GM21529 (cell line): ENCODE results near the gene DNM1.
"Not testable (repeated sequence)": the region's sequence is repeated elsewhere in the genome, so short reads cannot be mapped to it uniquely, and the experiment has no call there.

Experiments
- ATAC-seq: cut with Tn5 transposase; IDR thresholded peaks from one replicate; pipeline ENCODE4 v1.9.1; 2021; ENCODE audit not compliant: unreplicated experiment

The DNM1 gene

GRCh38 chr9:128222880-128223670 lies 19.9 kb downstream of the DNM1 start:
- ATAC-seq: no peak

DNA sequence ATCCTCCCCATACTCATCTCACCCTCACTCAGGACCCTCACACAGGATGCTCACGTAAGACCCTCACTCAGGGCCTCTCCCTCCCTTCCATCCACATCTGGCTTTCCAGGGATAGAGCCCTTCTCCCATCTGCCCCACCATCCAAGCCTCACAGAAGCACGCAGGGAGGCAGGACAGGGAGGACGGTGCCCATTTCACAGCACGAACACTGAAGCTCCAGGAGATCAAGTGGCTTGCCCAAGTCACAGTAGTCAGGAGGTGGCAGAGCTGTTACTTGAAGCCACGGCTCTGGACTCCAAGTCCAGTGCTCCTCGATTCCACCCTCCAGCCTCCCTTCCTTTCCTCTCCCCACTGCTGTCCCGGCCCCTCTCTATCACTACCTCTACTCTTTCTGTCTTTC lies 21.7 kb downstream of the DNM1 start:
- no peak for ATAC-seq

- ATAC-seq: no peak
These were observed 22.7 kb downstream of the DNM1 start for GRCh38 chr9:128225770-128226411.

- ATAC-seq: no peak
These were observed 23.2 kb downstream of the DNM1 start for GRCh38 chr9:128226412-128226801.

GRCh38 chr9:128230897-128231296 lies 27.7 kb downstream of the DNM1 start:
- not testable (repeated sequence) for ATAC-seq

GRCh38 chr9:128231638-128232527 lies 28.7 kb downstream of the DNM1 start:
- ATAC-seq: no peak

DNA sequence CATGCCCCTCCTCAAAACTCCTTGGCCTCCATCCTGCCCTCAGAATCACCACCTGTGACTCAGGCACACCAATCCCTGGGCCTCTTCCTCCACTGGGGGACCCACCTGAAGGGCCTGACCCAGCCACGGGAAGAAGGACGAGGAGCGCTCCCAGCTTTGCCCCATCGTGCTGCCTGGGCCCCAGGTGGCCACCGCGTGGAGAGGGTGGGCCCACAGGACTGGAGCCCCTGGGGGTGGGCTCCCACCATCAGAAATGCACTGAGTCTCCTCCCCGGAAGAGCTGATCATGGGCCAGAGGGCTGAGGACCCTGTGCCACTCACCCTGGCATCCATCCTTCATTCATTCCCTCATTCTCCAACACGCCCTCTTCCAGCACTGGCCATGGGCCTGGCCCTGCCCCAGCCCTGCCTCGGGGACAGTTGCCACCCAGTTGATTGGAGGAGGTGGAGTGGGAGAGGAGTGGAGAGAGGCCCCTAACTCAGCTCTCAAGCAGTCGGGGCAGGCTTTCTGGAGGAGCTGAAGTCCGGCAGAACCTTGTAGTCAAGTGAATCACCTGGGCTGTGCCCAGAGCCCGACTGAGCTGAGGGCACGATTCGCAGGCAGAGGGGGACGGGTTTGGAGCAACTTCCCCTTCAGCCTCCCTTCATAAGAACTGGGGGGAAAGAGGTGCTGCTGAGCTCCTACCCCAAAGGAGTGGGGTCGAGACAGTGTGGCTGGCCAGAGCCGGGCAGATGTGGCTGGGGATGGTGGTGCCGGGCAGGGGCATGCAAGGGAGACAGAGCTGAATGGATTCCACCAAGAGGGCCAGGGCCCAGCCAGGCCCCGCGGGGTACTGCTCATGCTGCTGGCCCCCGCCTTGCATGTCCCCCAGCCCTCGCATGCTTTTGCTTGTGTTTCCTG lies 29.6 kb downstream of the DNM1 start:
- ATAC-seq: no peak

DNA sequence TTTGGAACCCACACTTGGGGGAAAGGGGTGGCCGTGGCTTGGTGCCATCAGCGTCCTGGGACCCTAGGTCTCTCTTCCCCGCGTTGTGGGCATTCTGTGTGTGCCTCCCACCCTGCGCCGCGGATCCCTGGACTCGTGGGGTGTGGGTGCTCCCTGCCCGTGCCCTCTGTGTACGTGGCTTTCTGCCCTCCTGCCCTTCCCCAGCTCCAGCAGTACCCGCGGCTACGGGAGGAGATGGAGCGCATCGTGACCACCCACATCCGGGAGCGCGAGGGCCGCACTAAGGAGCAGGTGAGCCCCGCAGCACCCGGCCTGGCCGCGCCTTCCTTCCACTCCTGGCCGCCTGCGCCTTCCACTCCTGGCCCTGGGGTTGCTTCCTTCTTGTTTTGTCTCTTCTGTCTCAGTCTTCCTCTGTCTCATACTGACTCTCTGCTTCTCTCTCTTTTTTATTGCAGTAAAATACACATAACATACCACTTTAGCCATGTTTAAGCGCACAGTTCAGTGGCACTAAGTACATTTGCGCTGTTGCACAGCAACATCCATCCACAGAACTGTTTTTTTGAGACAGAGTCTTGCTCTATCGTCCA lies 30.7 kb downstream of the DNM1 start:
- ATAC-seq: no peak

DNA sequence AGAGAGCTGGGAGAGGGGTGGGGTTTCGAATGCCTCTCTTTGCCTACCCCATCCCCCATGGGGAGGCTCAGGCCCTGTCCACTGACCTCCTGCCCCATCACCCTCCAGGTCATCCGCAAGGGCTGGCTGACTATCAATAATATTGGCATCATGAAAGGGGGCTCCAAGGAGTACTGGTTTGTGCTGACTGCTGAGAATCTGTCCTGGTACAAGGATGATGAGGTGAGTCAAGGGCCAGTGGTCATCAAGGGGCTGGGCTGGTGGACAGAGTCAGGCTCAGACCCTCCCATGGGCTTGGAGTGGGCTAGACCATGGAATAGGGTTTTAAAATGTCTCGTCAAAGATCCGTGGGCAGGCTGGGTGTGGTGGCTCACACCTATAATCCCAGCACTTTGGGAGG lies 38.9 kb downstream of the DNM1 start:
- no peak for ATAC-seq

- ATAC-seq: no peak
These were observed 39.6 kb downstream of the DNM1 start for GRCh38 chr9:128242828-128243214.

- no peak for ATAC-seq
These were observed 40.2 kb downstream of the DNM1 start for GRCh38 chr9:128243215-128244018.

- ATAC-seq: no peak
These were observed 41.1 kb downstream of the DNM1 start for GRCh38 chr9:128244091-128244836.

DNA sequence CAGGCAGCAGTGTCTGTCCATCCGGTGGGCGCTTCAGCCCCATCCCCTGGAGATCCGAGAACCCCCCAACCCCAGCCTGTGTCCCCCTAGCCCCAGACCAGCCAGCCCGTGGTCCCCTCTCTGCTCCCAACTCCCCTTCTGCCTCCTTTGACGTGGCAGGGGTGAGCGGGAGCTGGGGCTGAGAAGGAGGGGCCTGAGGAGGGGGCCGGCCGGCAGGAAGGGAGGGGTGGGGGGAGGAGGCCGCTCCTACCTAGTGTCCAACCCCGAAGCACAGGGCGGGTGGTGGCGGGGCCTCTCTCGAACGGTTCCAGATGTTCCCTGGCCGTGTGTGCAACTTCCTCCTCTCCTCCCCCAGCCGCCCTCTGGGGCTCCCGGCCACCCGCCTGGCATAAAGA lies 41.7 kb downstream of the DNM1 start:
- no peak for ATAC-seq

DNA sequence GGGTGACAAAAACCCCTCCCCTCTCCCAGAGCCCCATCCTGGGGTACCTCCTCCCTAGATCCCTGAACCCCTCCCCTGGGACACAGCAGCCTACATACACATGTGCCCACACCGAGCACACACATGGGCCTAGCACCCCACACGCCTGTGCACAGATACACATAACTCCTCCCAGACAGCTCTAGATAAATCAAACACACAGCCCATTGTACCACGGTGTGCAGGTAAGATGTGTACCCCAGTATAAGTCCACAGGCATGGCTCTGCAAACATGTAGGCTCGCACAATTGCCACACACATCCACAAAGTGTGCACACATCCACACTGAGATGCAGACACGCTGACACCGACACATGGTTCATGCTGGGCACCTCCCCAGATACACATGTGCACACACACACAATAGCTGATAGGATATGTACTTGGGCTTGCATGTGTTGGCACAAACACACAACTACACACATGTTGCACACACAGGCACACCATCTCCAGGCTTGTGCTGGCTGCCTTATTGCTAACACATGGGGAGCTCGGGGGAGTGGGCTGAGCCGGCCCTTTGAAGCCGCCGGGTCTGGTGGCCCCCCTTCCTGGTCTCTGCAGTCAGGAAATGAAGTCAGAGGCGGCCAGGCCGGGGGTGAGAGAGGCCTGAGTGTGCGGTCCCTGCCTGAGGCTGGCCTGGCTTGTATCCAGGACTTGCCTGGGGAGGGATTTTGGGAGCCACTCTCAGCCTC lies 42.4 kb downstream of the DNM1 start:
- ATAC-seq: no peak

GRCh38 chr9:128246471-128246870 lies 43.3 kb downstream of the DNM1 start:
- no peak for ATAC-seq

DNA sequence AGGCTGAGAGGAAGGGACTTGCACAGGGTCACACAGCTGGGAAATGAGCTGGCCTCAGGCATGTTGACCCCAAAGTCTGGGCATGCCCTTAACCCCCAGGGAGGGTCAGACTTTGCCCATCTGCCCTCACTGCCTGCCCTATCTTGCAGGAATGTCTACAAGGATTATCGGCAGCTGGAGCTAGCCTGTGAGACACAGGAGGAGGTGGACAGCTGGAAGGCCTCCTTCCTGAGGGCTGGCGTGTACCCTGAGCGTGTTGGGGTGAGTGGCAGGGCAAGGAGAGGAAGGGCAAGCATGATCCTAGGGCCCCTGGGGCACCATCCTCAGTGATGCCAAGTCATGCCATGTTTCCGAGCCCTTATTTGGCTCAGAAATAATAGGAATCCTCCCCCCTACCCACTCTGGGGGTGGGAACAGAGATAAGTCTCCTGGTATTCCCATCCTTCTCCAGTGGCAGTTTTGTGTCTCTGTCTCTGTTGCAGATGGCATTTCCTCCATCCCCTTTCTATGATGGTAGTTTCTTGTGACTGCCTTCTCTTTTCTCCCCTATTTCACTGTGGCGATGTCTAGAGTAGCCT lies 44.1 kb downstream of the DNM1 start:
- no peak for ATAC-seq

DNA sequence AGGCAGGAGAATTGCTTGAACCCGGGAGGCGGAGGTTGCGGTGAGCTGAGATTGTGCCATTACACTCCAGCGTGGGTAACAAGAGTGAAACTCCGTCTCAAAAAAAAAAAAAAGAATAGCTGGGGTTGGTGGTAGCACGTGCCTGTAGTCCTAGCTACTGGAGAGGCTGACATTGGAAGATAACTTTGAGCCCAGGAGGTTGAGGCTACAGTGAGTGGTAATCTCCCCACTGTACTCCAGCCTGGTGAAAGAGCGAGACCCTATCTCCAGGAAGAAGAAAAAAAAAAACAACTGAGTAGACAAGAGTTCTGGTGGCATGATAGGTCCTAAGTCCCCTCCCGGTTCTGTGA lies 46.4 kb downstream of the DNM1 start:
- ATAC-seq: no peak
